HG03565 (cell line): ENCODE measurements around the gene PEMT.

Source experiments
- ATAC-seq: cut with Tn5 transposase; IDR thresholded peaks from one replicate; pipeline ENCODE4 v1.9.1; 2021; ENCODE audit warnings: mild to moderate bottlenecking, moderate library complexity; ENCODE audit not compliant: unreplicated experiment

The PEMT gene

GRCh38 chr17:17553217-17554195 is 38.0 kb downstream of the PEMT start:
- no peak for ATAC-seq

GRCh38 chr17:17552351-17553216 is 38.9 kb downstream of the PEMT start:
- no peak for ATAC-seq

GRCh38 chr17:17551361-17551760 is 40.1 kb downstream of the PEMT start:
- no peak for ATAC-seq

- no peak for ATAC-seq
These were observed 41.7 kb downstream of the PEMT start for GRCh38 chr17:17549732-17550366.

GRCh38 chr17:17548044-17548443 is 43.5 kb downstream of the PEMT start:
- no peak for ATAC-seq

GRCh38 chr17:17547210-17547764 is 44.2 kb downstream of the PEMT start:
- no peak for ATAC-seq

- ATAC-seq: no peak
These were observed 44.9 kb downstream of the PEMT start for GRCh38 chr17:17546399-17547185.

- ATAC-seq: no peak
These were observed 45.5 kb downstream of the PEMT start for GRCh38 chr17:17545984-17546383.

- no peak for ATAC-seq
These were observed 46.3 kb downstream of the PEMT start for GRCh38 chr17:17545031-17545820.

- ATAC-seq: no peak
These were observed 48.4 kb downstream of the PEMT start for GRCh38 chr17:17542906-17543635.

GRCh38 chr17:17541640-17542001 is 49.9 kb downstream of the PEMT start:
- no peak for ATAC-seq

GRCh38 chr17:17540935-17541639 is 50.4 kb downstream of the PEMT start:
- no peak for ATAC-seq

- ATAC-seq: no peak
These were observed 51.1 kb downstream of the PEMT start for GRCh38 chr17:17540278-17540906.

- ATAC-seq: no peak
These were observed 51.9 kb downstream of the PEMT start for GRCh38 chr17:17539591-17539990.

GRCh38 chr17:17538417-17539391 is 52.8 kb downstream of the PEMT start:
- no peak for ATAC-seq

GRCh38 chr17:17537311-17538099 is 54.0 kb downstream of the PEMT start:
- no peak for ATAC-seq
